HG02642 (cell line): Measurements from ENCODE around the gene MAPK1IP1L.

Source experiments
- ATAC-seq: cut with Tn5 transposase; IDR thresholded peaks from one replicate; pipeline ENCODE4 v1.9.1; 2021; ENCODE audit warnings: mild to moderate bottlenecking; ENCODE audit not compliant: unreplicated experiment, poor library complexity

The MAPK1IP1L gene

GRCh38 chr14:55118761-55119160 is 67.3 kb downstream of the MAPK1IP1L start:
- no peak for ATAC-seq
